HepG2 (cell line): ENCODE measurements around the gene ARHGAP15. TPM values are rescaled to one million over a fixed set of nuclear protein-coding genes. Genes with fewer than 3 reads are reported as not detected.

Source experiments
- ATAC-seq: fragments of 200-7000 bp; cut with Tn5 transposase; 3 replicates; pipeline ENCODE4 v1.9.1; 2020; ENCODE audit warnings: mild to moderate bottlenecking, moderate library complexity
- BruUV-seq: library from RNA; stranded (reverse); fragments of 400-500 nt; replicated peaks from 2 replicates; lab custom pipeline; 2021; lab: Mats Ljungman, UMichigan
- CTCF ChIA-PET: fragments of 300-600 bp; formaldehyde crosslinking; extraction: SDS; loops from one replicate; lab custom pipeline; 2021; ENCODE audit warnings: low total read pairs, inconsistent platforms, low intra/inter-chr PET ratio; lab: Yijun Ruan, JAX
- POLR2A ChIA-PET: fragments of 350-600 bp; sonication (Branson Sonifier 250); formaldehyde crosslinking; loops from one replicate; lab custom pipeline; 2020; ENCODE audit warnings: antibody characterized with exemption, inconsistent platforms; lab: Yijun Ruan, JAX
- DNase-seq: peaks from one replicate; pipeline ENCODE4 v3.0.0-alpha.2; 2015; ENCODE audit warnings: low spot score
- FAIRE-seq: peaks from 3 replicates; lab custom pipeline; 2011; peaks lifted over from hg19 to GRCh38; lab: Jason Lieb, UNC
- H2AFZ ChIP-seq: one replicate; pipeline ENCODE4 v1.6.1; 2011; ENCODE audit warnings: low read length, inconsistent platforms
- H3K27ac ChIP-seq: fragments of 300-600 bp; 3 replicates; pipeline ENCODE4 v1.8.0; 2011; ENCODE audit warnings: mixed run types, mild to moderate bottlenecking, mixed read lengths, low read length, inconsistent platforms; ENCODE audit not compliant: insufficient read depth; ENCODE audit errors: extremely low read length
- H3K27me3 ChIP-seq, 2 experiments: fragments of 200-600 bp in 1 of 2; 2 replicates in 1 of 2; 3 replicates in 1 of 2; pipeline versions ENCODE4 v1.6.0 to v1.8.0; 2011; ENCODE audit warnings: low read length in 2 of 2, mild to moderate bottlenecking in 2 of 2, moderate library complexity in 2 of 2, inconsistent platforms in 1 of 2; ENCODE audit not compliant: insufficient read depth in 2 of 2, control insufficient read depth in 1 of 2
- H3K36me3 ChIP-seq, 2 experiments: fragments of 200-600 bp in 1 of 2; replicated peaks in 1 of 2; 2 replicates in 1 of 2; 3 replicates in 1 of 2; pipeline versions ENCODE4 v1.5.1 to v1.8.0; 2011; ENCODE audit warnings: low read length in 2 of 2, inconsistent platforms in 1 of 2; ENCODE audit not compliant: insufficient read depth in 2 of 2, control insufficient read depth in 1 of 2
- H3K4me1 ChIP-seq: 2 replicates; pipeline ENCODE4 v1.5.1; 2012; ENCODE audit warnings: low read length, inconsistent platforms; ENCODE audit not compliant: insufficient read depth
- H3K4me2 ChIP-seq: 2 replicates; pipeline ENCODE4 v1.6.0; 2011; ENCODE audit warnings: low read depth, low read length, inconsistent platforms
- H3K4me3 ChIP-seq, 3 experiments: fragments of 200-600 bp in 1 of 3; sonication (generic), shearing (Covaris generic) in 1 of 3; replicated peaks in 1 of 3; 2 replicates each; pipeline ENCODE4 v1.5.1; 2011 to 2016; ENCODE audit warnings: low read length in 3 of 3, inconsistent platforms in 2 of 3, low read depth in 2 of 3, mild to moderate bottlenecking in 2 of 3, control low read depth in 1 of 3, mixed read lengths in 1 of 3; ENCODE audit not compliant: insufficient read depth in 1 of 3
- H3K79me2 ChIP-seq: one replicate; pipeline ENCODE4 v1.6.1; 2011; ENCODE audit warnings: low read length, inconsistent platforms; ENCODE audit not compliant: insufficient read depth
- H3K9ac ChIP-seq: 2 replicates; pipeline ENCODE4 v1.6.0; 2011; ENCODE audit warnings: mild to moderate bottlenecking, low read depth, low read length, inconsistent platforms; ENCODE audit not compliant: insufficient read depth
- H3K9me3 ChIP-seq: 2 replicates; pipeline ENCODE4 v1.5.1; 2012; ENCODE audit warnings: mild to moderate bottlenecking, low read length
- H4K20me1 ChIP-seq: 2 replicates; pipeline ENCODE4 v1.6.0; 2011; ENCODE audit warnings: inconsistent platforms, mild to moderate bottlenecking, low read length, moderate library complexity; ENCODE audit not compliant: insufficient read depth
- ETV6 ChIP-seq: sonication (generic); formaldehyde crosslinking; conservative IDR thresholded peaks from 2 replicates; pipeline ENCODE4 v1.4.0; 2020; ENCODE audit warnings: missing genetic modification reagents
- GABPA ChIP-seq, 2 experiments: IDR thresholded peaks; 2 replicates each; pipeline ENCODE4 v1.6.1; 2011 to 2016; ENCODE audit warnings: low read depth in 2 of 2, low read length in 1 of 2, missing biosample characterization in 1 of 2, missing genetic modification characterization in 1 of 2
- IRX3 ChIP-seq: sonication (generic); formaldehyde crosslinking; IDR thresholded peaks from 2 replicates; pipeline ENCODE4 v1.8.1; 2023; ENCODE audit warnings: mild to moderate bottlenecking, low read depth, missing genetic modification reagents, borderline replicate concordance
- MAFK ChIP-seq, 2 experiments: IDR thresholded peaks in 1 of 2; conservative IDR thresholded peaks in 1 of 2; 2 replicates each; pipeline ENCODE4 v1.6.1; 2011; ENCODE audit warnings: improper control_type of control experiment in 2 of 2, low read length in 2 of 2
- RXRB ChIP-seq: IDR thresholded peaks from 2 replicates; pipeline ENCODE4 v1.6.1; 2016; ENCODE audit warnings: borderline replicate concordance, missing genetic modification reagents, missing compliant biosample characterization
- ZNF441 ChIP-seq: sonication (generic); formaldehyde crosslinking; IDR thresholded peaks from 2 replicates; pipeline ENCODE4 v1.7.0; 2021; ENCODE audit warnings: missing genetic modification reagents, borderline replicate concordance
- ZNF567 ChIP-seq: sonication (generic); formaldehyde crosslinking; IDR thresholded peaks from 2 replicates; pipeline ENCODE4 v1.8.1; 2023; ENCODE audit warnings: mild to moderate bottlenecking, missing genetic modification reagents, borderline replicate concordance
- ZNF776 ChIP-seq: sonication (generic); formaldehyde crosslinking; IDR thresholded peaks from 2 replicates; pipeline ENCODE4 v1.4.0; 2020; ENCODE audit warnings: mild to moderate bottlenecking, missing genetic modification reagents
- WGBS: methylation state at CpG from one replicate; pipeline ENCODE4 v1.1.6; 2017; ENCODE audit warnings: low lambda C conversion rate; 5-methylcytosine and 5-hydroxymethylcytosine counted together
- in situ Hi-C: cut with HindIII; loops from 2 replicates; pipeline ENCODE4 v1.10.0; 2017; ENCODE audit warnings: low pct_unique_long_range_greater_than_20kb; ENCODE audit not compliant: extremely low pct_ligation_motif_present
- intact Hi-C: fragments of 100-400 bp; cut with micrococcal nuclease; formaldehyde crosslinking; loops from one replicate; pipeline ENCODE4 v1.10.0; 2022; ENCODE audit not compliant: unreplicated experiment
- polyA plus RNA-seq, 8 experiments: library from polyadenylated mRNA; depleted of rRNA in 3 of 8; stranded (reverse) in 7 of 8; unstranded in 1 of 8; fragments of >200 nt; fragmentation: Illumina TruSeq in 4 of 8; extraction: Trizol in 4 of 8; gene quantifications; 2 replicates each; pipeline versions ENCODE4 v1.2.1 to v1.2.3, GENCODE V29; 2011 to 2016; ENCODE audit warnings: low read depth in 4 of 8, missing spikeins in 1 of 8, mixed read lengths in 1 of 8; ENCODE audit not compliant: insufficient read depth in 1 of 8
- total RNA-seq, 5 experiments: library from RNA; depleted of rRNA; stranded (reverse); fragments of >200 nt; fragmentation: Illumina TruSeq; extraction: Trizol; gene quantifications; 2 replicates each; pipeline ENCODE4 v1.2.3, GENCODE V29; 2016; ENCODE audit warnings: low read depth in 1 of 5
- TF ChIP-seq, protein P1 (sequence below), 2 experiments: sonication (generic) in 1 of 2; formaldehyde crosslinking in 1 of 2; IDR thresholded peaks; 2 replicates each; pipeline versions ENCODE4 v1.5.1 to v1.6.1; 2011 to 2020; ENCODE audit warnings: borderline replicate concordance in 1 of 2, low read depth in 1 of 2, low read length in 1 of 2, mild to moderate bottlenecking in 1 of 2, missing genetic modification reagents in 1 of 2, moderate library complexity in 1 of 2
- TF ChIP-seq, protein P2 (sequence below): sonication (generic); formaldehyde crosslinking; IDR thresholded peaks from 2 replicates; pipeline ENCODE4 v1.4.0; 2020; ENCODE audit warnings: missing genetic modification reagents

ARHGAP15 gene
- total and polyA plus RNA-seq, 2 of the 13 experiments (the other 11 are each of a cell fraction or from before 2014, with no cell fraction given) = 0.04 TPM; not detected in 1

DNA sequence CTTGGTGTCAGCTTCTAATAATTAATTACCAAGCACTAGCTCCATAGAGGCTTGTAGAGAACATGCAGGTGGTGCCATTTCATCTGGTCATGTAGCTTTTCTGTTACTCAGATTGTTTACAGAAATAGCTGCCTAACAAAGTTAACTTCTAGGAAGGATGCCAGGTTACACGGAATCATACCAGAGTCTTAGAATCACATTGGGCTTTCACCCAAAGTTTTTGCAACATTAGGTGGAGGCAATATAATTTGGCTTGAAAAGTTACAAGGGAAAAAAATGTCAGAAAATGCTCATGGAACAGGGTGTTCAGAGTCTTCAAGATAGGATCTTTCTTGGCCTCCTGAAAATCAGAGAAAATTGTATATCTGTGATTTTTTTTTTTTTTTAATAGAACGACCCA, 135.6 kb downstream of the ARHGAP15 start:
- no peaks in the 10 kb centered on the region for H3K4me1 ChIP-seq
- no peak for ATAC-seq
- no peaks in the 10 kb centered on the region for H3K79me2 ChIP-seq
- CTCF ChIA-PET = no interaction called here
- 4% methylated on average over 2 of the region's 2 CpGs for WGBS
- H3K27me3 ChIP-seq = no peaks in the 10 kb centered on the region
- intact Hi-C loops = no loop called here
- no peak for DNase-seq
- no peak overlapping the region for H3K27ac ChIP-seq
- H3K9me3 ChIP-seq = no peaks in the 10 kb centered on the region
- POLR2A ChIA-PET = no interaction called here
- no peak for FAIRE-seq
- H3K4me2 ChIP-seq = no peak overlapping the region
- no peak overlapping the region for H3K4me3 ChIP-seq
- no peak overlapping the region for H2AFZ ChIP-seq
- BruUV-seq = no TSS peak
- H3K9ac ChIP-seq = no peak overlapping the region
- no peak for TF ChIP-seq IRX3 (CRISPR knock-in tag)
- no peak for TF ChIP-seq ZNF441 (CRISPR knock-in tag)
- no peak for TF ChIP-seq ETV6 (CRISPR knock-in tag)
- TF ChIP-seq GABPA (IDR thresholded peaks at IDR 0.05; ENCODE audit: low read depth, low read length) = no peak
- no peak for TF ChIP-seq GABPA (CRISPR knock-in tag; IDR thresholded peaks at IDR 0.05; ENCODE audit: low read depth)
- TF ChIP-seq, protein P1, sequence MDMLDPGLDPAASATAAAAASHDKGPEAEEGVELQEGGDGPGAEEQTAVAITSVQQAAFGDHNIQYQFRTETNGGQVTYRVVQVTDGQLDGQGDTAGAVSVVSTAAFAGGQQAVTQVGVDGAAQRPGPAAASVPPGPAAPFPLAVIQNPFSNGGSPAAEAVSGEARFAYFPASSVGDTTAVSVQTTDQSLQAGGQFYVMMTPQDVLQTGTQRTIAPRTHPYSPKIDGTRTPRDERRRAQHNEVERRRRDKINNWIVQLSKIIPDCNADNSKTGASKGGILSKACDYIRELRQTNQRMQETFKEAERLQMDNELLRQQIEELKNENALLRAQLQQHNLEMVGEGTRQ (IDR thresholded peaks at IDR 0.05; ENCODE audit: low read depth, low read length) = no peak
- TF ChIP-seq, protein P1 (CRISPR knock-in tag; IDR thresholded peaks at IDR 0.05; ENCODE audit: borderline replicate concordance) = no peak
- no peak for TF ChIP-seq MAFK (conservative IDR thresholded peaks at IDR 0.05 in 1 of 2, IDR thresholded peaks at IDR 0.05 in 1 of 2; ENCODE audit: low read length in 2 of 2)
- TF ChIP-seq ZNF776 (CRISPR knock-in tag) = no peak
- no peak for TF ChIP-seq ZNF567 (CRISPR knock-in tag)
- no peak for TF ChIP-seq RXRB (CRISPR knock-in tag)
- TF ChIP-seq, protein P2, sequence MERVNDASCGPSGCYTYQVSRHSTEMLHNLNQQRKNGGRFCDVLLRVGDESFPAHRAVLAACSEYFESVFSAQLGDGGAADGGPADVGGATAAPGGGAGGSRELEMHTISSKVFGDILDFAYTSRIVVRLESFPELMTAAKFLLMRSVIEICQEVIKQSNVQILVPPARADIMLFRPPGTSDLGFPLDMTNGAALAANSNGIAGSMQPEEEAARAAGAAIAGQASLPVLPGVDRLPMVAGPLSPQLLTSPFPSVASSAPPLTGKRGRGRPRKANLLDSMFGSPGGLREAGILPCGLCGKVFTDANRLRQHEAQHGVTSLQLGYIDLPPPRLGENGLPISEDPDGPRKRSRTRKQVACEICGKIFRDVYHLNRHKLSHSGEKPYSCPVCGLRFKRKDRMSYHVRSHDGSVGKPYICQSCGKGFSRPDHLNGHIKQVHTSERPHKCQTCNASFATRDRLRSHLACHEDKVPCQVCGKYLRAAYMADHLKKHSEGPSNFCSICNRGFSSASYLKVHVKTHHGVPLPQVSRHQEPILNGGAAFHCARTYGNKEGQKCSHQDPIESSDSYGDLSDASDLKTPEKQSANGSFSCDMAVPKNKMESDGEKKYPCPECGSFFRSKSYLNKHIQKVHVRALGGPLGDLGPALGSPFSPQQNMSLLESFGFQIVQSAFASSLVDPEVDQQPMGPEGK (CRISPR knock-in tag) = no peak
- no peaks in the 10 kb centered on the region for H4K20me1 ChIP-seq
- no peaks in the 10 kb centered on the region for H3K36me3 ChIP-seq
- in situ Hi-C loops = no loop called here
